H1 (cell line): ENCODE results near the gene ALKAL2. TPM values are rescaled to one million over a fixed set of nuclear protein-coding genes. Genes with fewer than 3 reads are reported as not detected.

Experiments used
- CTCF ChIA-PET: fragments of 300-600 bp; sonication (Branson Sonifier 250); formaldehyde crosslinking; loops from one replicate; lab custom pipeline; 2021; ENCODE audit not compliant: partially characterized antibody; lab: Charles Lee
- POLR2A ChIA-PET: fragments of 300-600 bp; sonication (Branson Sonifier 250); formaldehyde crosslinking; loops from one replicate; lab custom pipeline; 2021; ENCODE audit warnings: inconsistent platforms; ENCODE audit not compliant: partially characterized antibody; lab: Charles Lee
- DNase-seq, 2 experiments: peaks; one replicate each; pipeline versions ENCODE4 v3.0.0 to v3.0.0-alpha.2; 2010 to 2022; ENCODE audit warnings: low spot score in 2 of 2, low read depth in 1 of 2, mixed read lengths in 1 of 2
- FAIRE-seq: peaks from 2 replicates; lab custom pipeline; 2011; peaks lifted over from hg19 to GRCh38; lab: Jason Lieb, UNC
- H2AFZ ChIP-seq: 2 replicates; pipeline ENCODE4 v1.8.1; 2012; ENCODE audit warnings: low read length, inconsistent platforms
- H2AK5ac ChIP-seq: 2 replicates; pipeline ENCODE4 v1.6.1; 2013; ENCODE audit warnings: low read depth, low read length
- H2BK120ac ChIP-seq: replicated peaks from 2 replicates; pipeline ENCODE3; 2013; ENCODE audit warnings: low read depth, low read length, inconsistent platforms
- H2BK12ac ChIP-seq: 2 replicates; pipeline ENCODE4 v1.6.1; 2013; ENCODE audit warnings: low read depth, low read length
- H2BK15ac ChIP-seq: 2 replicates; pipeline ENCODE4 v1.6.1; 2013; ENCODE audit warnings: low read length
- H2BK20ac ChIP-seq: 2 replicates; pipeline ENCODE4 v1.6.1; 2013; ENCODE audit warnings: low read length
- H2BK5ac ChIP-seq: 2 replicates; pipeline ENCODE4 v1.6.1; 2013; ENCODE audit warnings: low read depth, low read length
- H3K14ac ChIP-seq: 2 replicates; pipeline ENCODE4 v1.6.1; 2013; ENCODE audit warnings: inconsistent platforms; ENCODE audit not compliant: insufficient read length
- H3K18ac ChIP-seq: 2 replicates; pipeline ENCODE4 v1.6.1; 2013; ENCODE audit warnings: low read length; ENCODE audit errors: extremely low read depth
- H3K23ac ChIP-seq: 2 replicates; pipeline ENCODE4 v1.6.1; 2013; ENCODE audit warnings: inconsistent platforms; ENCODE audit not compliant: insufficient read length
- H3K23me2 ChIP-seq: 2 replicates; pipeline ENCODE4 v1.6.1; 2013; ENCODE audit warnings: low read depth, low read length
- H3K27ac ChIP-seq: 2 replicates; pipeline ENCODE4 v1.6.1; 2011; ENCODE audit warnings: low read depth, low read length, inconsistent platforms
- H3K27me3 ChIP-seq, 4 experiments: replicated peaks in 1 of 4; 1 replicate in 1 of 4; 2 replicates in 3 of 4; pipeline versions ENCODE4 v1.6.1 to v1.8.1; 2011 to 2013; ENCODE audit warnings: low read length in 3 of 4, mild to moderate bottlenecking in 3 of 4, inconsistent platforms in 2 of 4, mixed read lengths in 2 of 4, moderate library complexity in 1 of 4; ENCODE audit not compliant: control insufficient read depth in 3 of 4, insufficient read depth in 3 of 4; ENCODE audit errors: extremely low read depth in 1 of 4
- H3K36me3 ChIP-seq, 4 experiments: 2 replicates each; pipeline versions ENCODE4 v1.6.1 to v1.8.1; 2011 to 2013; ENCODE audit warnings: mild to moderate bottlenecking in 4 of 4, low read length in 3 of 4, moderate library complexity in 2 of 4, control low read depth in 1 of 4, inconsistent platforms in 1 of 4; ENCODE audit not compliant: insufficient read depth in 4 of 4, control insufficient read depth in 2 of 4
- H3K4ac ChIP-seq: replicated peaks from 2 replicates; pipeline ENCODE3; 2013; ENCODE audit warnings: low read length, low read depth, mixed read lengths, inconsistent platforms; ENCODE audit not compliant: insufficient read length
- H3K4me1 ChIP-seq, 4 experiments: replicated peaks in 1 of 4; 1 replicate in 1 of 4; 2 replicates in 3 of 4; pipeline versions ENCODE4 v1.6.1 to v1.8.1; 2011 to 2013; ENCODE audit warnings: low read length in 3 of 4, inconsistent platforms in 2 of 4, mixed read lengths in 1 of 4; ENCODE audit not compliant: insufficient read depth in 4 of 4, control insufficient read depth in 3 of 4
- H3K4me2 ChIP-seq, 2 experiments: 2 replicates each; pipeline versions ENCODE4 v1.6.1 to v1.8.1; 2011 to 2013; ENCODE audit warnings: low read depth in 2 of 2, low read length in 2 of 2, control low read depth in 1 of 2, inconsistent platforms in 1 of 2, mild to moderate bottlenecking in 1 of 2; ENCODE audit not compliant: insufficient read depth in 1 of 2
- H3K4me3 ChIP-seq, 4 experiments: fragments of 200-600, 300-600 bp in 1 of 4; sonication (generic), shearing (Covaris generic), sonication (Bioruptor Twin) in 1 of 4; 2 replicates each; pipeline versions ENCODE4 v1.5.1 to v1.8.1; 2011 to 2016; ENCODE audit warnings: low read length in 4 of 4, low read depth in 3 of 4, control low read depth in 2 of 4, inconsistent platforms in 2 of 4, mild to moderate bottlenecking in 2 of 4, mixed read lengths in 1 of 4, moderate library complexity in 1 of 4; ENCODE audit not compliant: insufficient read depth in 2 of 4; ENCODE audit errors: extremely low read depth in 1 of 4
- H3K56ac ChIP-seq: replicated peaks from 2 replicates; pipeline ENCODE3; 2013; ENCODE audit warnings: low read depth, mild to moderate bottlenecking, mixed read lengths, low read length, inconsistent platforms; ENCODE audit not compliant: insufficient read length
- H3K79me1 ChIP-seq: 2 replicates; pipeline ENCODE4 v1.6.1; 2013; ENCODE audit warnings: low read depth, low read length, control low read depth
- H3K79me2 ChIP-seq, 2 experiments: 2 replicates each; pipeline versions ENCODE4 v1.6.1 to v1.8.1; 2012 to 2013; ENCODE audit warnings: low read length in 2 of 2, mild to moderate bottlenecking in 2 of 2, inconsistent platforms in 1 of 2; ENCODE audit not compliant: insufficient read depth in 2 of 2, control insufficient read depth in 1 of 2
- H3K9ac ChIP-seq, 4 experiments: replicated peaks in 1 of 4; 1 replicate in 1 of 4; 2 replicates in 3 of 4; pipeline versions ENCODE4 v1.6.1 to v1.8.1; 2011 to 2013; ENCODE audit warnings: low read depth in 3 of 4, low read length in 3 of 4, control low read depth in 2 of 4, mild to moderate bottlenecking in 2 of 4, moderate library complexity in 2 of 4, inconsistent platforms in 1 of 4; ENCODE audit errors: extremely low read depth in 1 of 4
- H3K9me3 ChIP-seq, 2 experiments: 2 replicates each; pipeline versions ENCODE4 v1.6.1 to v1.8.1; 2012 to 2013; ENCODE audit warnings: mild to moderate bottlenecking in 2 of 2, moderate library complexity in 2 of 2, control low read depth in 1 of 2, inconsistent platforms in 1 of 2, low read depth in 1 of 2, low read length in 1 of 2, mixed read lengths in 1 of 2; ENCODE audit not compliant: insufficient read depth in 2 of 2
- H4K20me1 ChIP-seq, 2 experiments: replicated peaks in 1 of 2; 2 replicates each; pipeline versions ENCODE3 to v1.8.1; 2011 to 2013; ENCODE audit warnings: inconsistent platforms in 2 of 2, low read length in 2 of 2, mild to moderate bottlenecking in 1 of 2; ENCODE audit not compliant: insufficient read depth in 2 of 2, control insufficient read depth in 1 of 2
- H4K5ac ChIP-seq: 2 replicates; pipeline ENCODE4 v1.6.1; 2013; ENCODE audit warnings: low read length, low read depth, mixed read lengths, inconsistent platforms; ENCODE audit not compliant: insufficient read length
- H4K8ac ChIP-seq: 2 replicates; pipeline ENCODE4 v1.8.0; 2013; ENCODE audit warnings: mild to moderate bottlenecking, moderate library complexity, low read length, inconsistent platforms; ENCODE audit not compliant: insufficient read depth; ENCODE audit errors: extremely low read depth
- H4K91ac ChIP-seq: replicated peaks from 2 replicates; pipeline ENCODE3; 2013; ENCODE audit warnings: low read length, mixed read lengths, inconsistent platforms; ENCODE audit not compliant: insufficient read length
- BRCA1 ChIP-seq: IDR thresholded peaks from 2 replicates; pipeline ENCODE4 v1.6.1; 2012; ENCODE audit warnings: low read depth, low read length, improper control_type of control experiment
- GABPA ChIP-seq: IDR thresholded peaks from 2 replicates; pipeline ENCODE4 v1.6.1; 2011; ENCODE audit warnings: mild to moderate bottlenecking, low read length, moderate library complexity, borderline replicate concordance; ENCODE audit not compliant: insufficient read depth
- SP1 ChIP-seq: IDR thresholded peaks from 2 replicates; pipeline ENCODE4 v1.6.1; 2011; ENCODE audit warnings: low read depth, low read length
- WGBS, 2 experiments: shearing (Covaris generic) in 1 of 2; methylation state at CpG; one replicate each; pipeline versions ENCODE4 v1.1.6 to v1.1.7; 2013 to 2015; ENCODE audit warnings: low lambda C conversion rate in 2 of 2, mixed read lengths in 2 of 2, inconsistent platforms in 1 of 2, low coverage in 1 of 2, missing lambda C conversion rate in 1 of 2; ENCODE audit not compliant: insufficient replicate concordance in 2 of 2, insufficient coverage in 1 of 2, insufficient read length in 1 of 2; ENCODE audit errors: extremely low coverage in 1 of 2, missing lambda C conversion rate in 1 of 2; 5-methylcytosine and 5-hydroxymethylcytosine counted together
- polyA plus RNA-seq, 7 experiments: library from polyadenylated mRNA; depleted of rRNA in 3 of 7; stranded (reverse) in 5 of 7; unstranded in 2 of 7; fragments of >200 nt in 5 of 7; fragments of 200-250 nt in 2 of 7; gene quantifications; 1 replicate in 5 of 7; 2 replicates in 1 of 7; 4 replicates in 1 of 7; pipeline versions ENCODE4 v1.2.1 to v1.2.3, GENCODE V29; 2011 to 2013; ENCODE audit warnings: missing spikeins in 2 of 7, mixed read lengths in 2 of 7
- total RNA-seq: library from RNA; stranded (reverse); fragmentation: NEBNext Ultra II Directional; extraction: Animal tissue kit (Norgen Biotek cat#: 25700); gene quantifications from 2 replicates; pipeline ENCODE4 v1.2.1, GENCODE V29; 2021

The ALKAL2 gene
- total and polyA plus RNA-seq, 2 of the 8 experiments (the other 6 are each of a cell fraction or from before 2014, with no cell fraction given) = 4.6 to 11.5 TPM

DNA sequence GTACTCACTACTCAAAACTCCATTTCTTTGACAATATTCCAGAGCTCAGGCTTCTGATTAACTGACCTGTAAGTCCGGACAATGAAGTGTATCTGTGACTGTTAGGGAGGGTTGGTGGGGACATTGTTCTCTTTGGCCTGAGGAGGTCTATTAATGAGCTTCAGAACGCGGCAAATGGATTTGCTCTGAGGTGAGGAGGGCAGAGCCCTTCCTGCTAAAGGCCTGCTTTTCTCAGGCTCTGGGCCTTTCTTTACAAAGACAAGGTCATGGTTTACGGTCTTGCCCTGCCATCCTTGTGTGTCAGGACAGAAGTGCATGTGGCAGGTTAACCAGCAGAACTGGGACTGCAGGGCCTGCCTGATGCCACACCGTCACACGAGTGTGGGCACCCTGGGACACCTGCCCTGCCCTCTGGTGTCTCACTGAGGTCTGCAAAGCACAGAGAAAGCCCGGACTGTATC is 7.2 kb downstream of the ALKAL2 start:
- Histone ChIP-seq H2BK20ac (no peak overlapping the region), H2BK15ac (no peak overlapping the region), H3K79me1 (no peaks in the 10 kb centered on the region; the same call in 1 of the 2 replicates), H2BK120ac (no peak overlapping the region), H3K27ac (no peak overlapping the region), H3K4me1 (peaks cover 4 to 20% (median 12%) of the 10 kb centered on the region in 4 experiments), H4K91ac (no peak overlapping the region), H3K36me3 (peaks cover 12 to 59% (median 35%) of the 10 kb centered on the region in 4 experiments), H2AFZ (no peak overlapping the region), H4K8ac (no peak overlapping the region), H4K20me1 (peaks cover 6 to 18% of the 10 kb centered on the region in 2 experiments), H3K14ac (no peak overlapping the region), H2BK12ac (no peak overlapping the region), H3K4ac (no peak overlapping the region), H3K56ac (no peak overlapping the region), H2AK5ac (no peak overlapping the region), H3K79me2 (peaks cover 3 to 13% of the 10 kb centered on the region in 2 experiments; a peak in 3 of 4 replicates), H3K4me2 (no peak overlapping the region), H3K4me3 (no peak overlapping the region), H4K5ac (no peak overlapping the region), H3K9ac (no peak overlapping the region), H3K23ac (no peak overlapping the region), H3K18ac (no peak overlapping the region), H3K23me2 (no peaks in the 10 kb centered on the region), H3K27me3 (peaks cover 0 to under 1% (median under 1%) of the 10 kb centered on the region in 4 experiments; a peak in 2 of 7 replicates), H2BK5ac (no peak overlapping the region), H3K9me3 (no peaks in the 10 kb centered on the region)
- no peak for TF ChIP-seq BRCA1
- no peak for TF ChIP-seq SP1
- TF ChIP-seq GABPA = no peak
- ChIA-PET CTCF (interaction anchor here (0.8 to 1.6 kb wide), 6 partner anchors 9 to 155 kb away, joined by 3 to 8 read pairs (median 4); no protein-coding TSS in a partner anchor), POLR2A (interaction anchor here (0.9 to 1.1 kb wide), 2 partner anchors 10 to 17 kb away, joined by 3 to 4 read pairs; partner anchors contain the start of gene SH3YL1)
- no peak for FAIRE-seq
- 79% methylated on average over 7 of the region's 7 CpGs; no CpG with 5 or more reads in 1 of the 2 experiments for WGBS, 2 experiments
- no peak for DNase-seq
